H1 (cell line): ENCODE measurements around the gene PLCB3. TPM values are rescaled to one million over a fixed set of nuclear protein-coding genes. Genes with fewer than 3 reads are reported as not detected.

ENCODE experiments used
- MAFK ChIP-seq: IDR thresholded peaks from 2 replicates; pipeline ENCODE4 v1.6.1; 2012; ENCODE audit warnings: low read depth, mild to moderate bottlenecking, improper control_type of control experiment, low read length
- polyA plus RNA-seq, 7 experiments: library from polyadenylated mRNA; depleted of rRNA in 3 of 7; stranded (reverse) in 5 of 7; unstranded in 2 of 7; fragments of >200 nt in 5 of 7; fragments of 200-250 nt in 2 of 7; gene quantifications; 1 replicate in 5 of 7; 2 replicates in 1 of 7; 4 replicates in 1 of 7; pipeline versions ENCODE4 v1.2.1 to v1.2.3, GENCODE V29; 2011 to 2013; ENCODE audit warnings: missing spikeins in 2 of 7, mixed read lengths in 2 of 7
- total RNA-seq: library from RNA; stranded (reverse); fragmentation: NEBNext Ultra II Directional; extraction: Animal tissue kit (Norgen Biotek cat#: 25700); gene quantifications from 2 replicates; pipeline ENCODE4 v1.2.1, GENCODE V29; 2021

The PLCB3 gene
- total and polyA plus RNA-seq, 2 of the 8 experiments (the other 6 are each of a cell fraction or from before 2014, with no cell fraction given) = 47.2 to 104 TPM

- TF ChIP-seq MAFK = no peak
Measured at GRCh38 chr11:64208796-64209562, 42.4 kb upstream of the PLCB3 start (continued).
